SK-N-SH (cell line): ENCODE measurements around the gene ADPRH. TPM values are rescaled to one million over a fixed set of nuclear protein-coding genes. Genes with fewer than 3 reads are reported as not detected.

ENCODE experiments used
- CTCF ChIA-PET: fragments of 300-600, 350-600 bp; formaldehyde crosslinking; extraction: SDS; loops from one replicate; lab custom pipeline; 2021; lab: Yijun Ruan, JAX
- POLR2A ChIA-PET: fragments of 350-600 bp; sonication (Branson Sonifier 250); formaldehyde crosslinking; extraction: SDS; loops from one replicate; lab custom pipeline; 2020; ENCODE audit warnings: antibody characterized with exemption, inconsistent platforms; lab: Yijun Ruan, JAX
- DNase-seq: peaks from one replicate; pipeline ENCODE4 v3.0.0; 2012
- H2AFZ ChIP-seq: fragments of 200-600 bp; sonication (generic); 2 replicates; pipeline ENCODE4 v1.8.1; 2016; ENCODE audit warnings: antibody characterized with exemption, mild to moderate bottlenecking, low read depth
- H3F3A ChIP-seq: fragments of 200-600 bp; sonication (generic); replicated peaks from 2 replicates; pipeline ENCODE3; 2016; ENCODE audit warnings: antibody characterized with exemption, mild to moderate bottlenecking; ENCODE audit not compliant: insufficient read depth
- H3K27ac ChIP-seq, 2 experiments: fragments of 200-500 bp in 1 of 2; fragments of 200-600 bp in 1 of 2; sonication (Bioruptor generic) in 1 of 2; sonication (generic), shearing (Covaris generic) in 1 of 2; 2 replicates each; pipeline versions ENCODE4 v1.5.1 to v1.6.1; 2014 to 2016; ENCODE audit warnings: low read depth in 2 of 2, inconsistent platforms in 1 of 2, low read length in 1 of 2, mild to moderate bottlenecking in 1 of 2, mixed read lengths in 1 of 2
- H3K27me3 ChIP-seq: fragments of 200-600 bp; sonication (generic), shearing (Covaris generic); 2 replicates; pipeline ENCODE4 v1.6.1; 2016; ENCODE audit warnings: mixed run types; ENCODE audit not compliant: insufficient read depth
- H3K36me3 ChIP-seq, 2 experiments: fragments of 200-500 bp in 1 of 2; fragments of 200-600 bp in 1 of 2; sonication (Bioruptor generic) in 1 of 2; sonication (generic) in 1 of 2; replicated peaks in 1 of 2; 2 replicates each; pipeline versions ENCODE3 to v1.5.1; 2014 to 2016; ENCODE audit warnings: low read length in 1 of 2, mild to moderate bottlenecking in 1 of 2; ENCODE audit not compliant: insufficient read depth in 2 of 2, control insufficient read depth in 1 of 2
- H3K4me1 ChIP-seq, 2 experiments: fragments of 200-500 bp in 1 of 2; fragments of 200-600 bp in 1 of 2; sonication (Bioruptor generic) in 1 of 2; sonication (generic), shearing (Covaris generic) in 1 of 2; 2 replicates each; pipeline versions ENCODE4 v1.5.1 to v1.6.1; 2014 to 2016; ENCODE audit warnings: low read depth in 1 of 2, low read length in 1 of 2, mixed run types in 1 of 2; ENCODE audit not compliant: insufficient read depth in 2 of 2, control insufficient read depth in 1 of 2
- H3K4me2 ChIP-seq: fragments of 200-600 bp; sonication (generic), shearing (Covaris generic); 2 replicates; pipeline ENCODE4 v1.6.1; 2017; ENCODE audit warnings: mixed run types
- H3K4me3 ChIP-seq, 2 experiments: fragments of 200-500 bp in 1 of 2; fragments of 200-600 bp in 1 of 2; sonication (Bioruptor generic) in 1 of 2; sonication (generic), shearing (Covaris generic) in 1 of 2; 2 replicates each; pipeline versions ENCODE4 v1.5.1 to v1.8.1; 2014 to 2016; ENCODE audit warnings: low read depth in 2 of 2, inconsistent platforms in 1 of 2, low read length in 1 of 2, mild to moderate bottlenecking in 1 of 2, mixed read lengths in 1 of 2, moderate library complexity in 1 of 2
- H3K79me2 ChIP-seq: fragments of 200-600 bp; sonication (generic); 2 replicates; pipeline ENCODE4 v1.8.1; 2017; ENCODE audit warnings: mild to moderate bottlenecking; ENCODE audit not compliant: insufficient read depth
- H3K9ac ChIP-seq: fragments of 200-600 bp; sonication (generic); 2 replicates; pipeline ENCODE4 v1.6.1; 2017; ENCODE audit warnings: mixed run types
- H3K9me2 ChIP-seq: fragments of 200-600 bp; sonication (generic); 2 replicates; pipeline ENCODE4 v1.6.1; 2017; ENCODE audit warnings: mixed run types
- H3K9me3 ChIP-seq: fragments of 200-600 bp; sonication (generic); 2 replicates; pipeline ENCODE4 v1.6.1; 2017; ENCODE audit warnings: mixed run types, mild to moderate bottlenecking, moderate library complexity
- H4K20me1 ChIP-seq: fragments of 200-600 bp; sonication (generic); 2 replicates; pipeline ENCODE4 v1.6.1; 2017; ENCODE audit warnings: mild to moderate bottlenecking, mixed run types; ENCODE audit not compliant: insufficient read depth
- CHD2 ChIP-seq: fragments of 150-350 bp; IDR thresholded peaks from 2 replicates; pipeline ENCODE4 v1.6.1; 2018; ENCODE audit warnings: low read length; ENCODE audit not compliant: partially characterized antibody
- EP300 ChIP-seq, 2 experiments: IDR thresholded peaks; 2 replicates each; pipeline versions ENCODE4 v1.4.0 to v1.6.1; 2012; ENCODE audit warnings: borderline replicate concordance in 1 of 2, low read depth in 1 of 2, low read length in 1 of 2
- EZH2phosphoT487 ChIP-seq: fragments of 200-600 bp; sonication (generic); IDR thresholded peaks from 2 replicates; pipeline ENCODE4 v1.6.1; 2017; ENCODE audit warnings: low read depth, mixed run types, mild to moderate bottlenecking, antibody characterized with exemption, moderate library complexity, borderline replicate concordance
- FOSL2 ChIP-seq: IDR thresholded peaks from 2 replicates; pipeline ENCODE4 v1.4.0; 2012; ENCODE audit warnings: low read depth, mild to moderate bottlenecking, moderate library complexity, borderline replicate concordance
- FOXJ3 ChIP-seq: sonication (generic); formaldehyde crosslinking; IDR thresholded peaks from 2 replicates; pipeline ENCODE4 v1.5.1; 2020; ENCODE audit warnings: mild to moderate bottlenecking, missing genetic modification reagents
- FOXM1 ChIP-seq: IDR thresholded peaks from 2 replicates; pipeline ENCODE4 v1.4.0; 2012; ENCODE audit warnings: low read depth, mild to moderate bottlenecking
- GABPA ChIP-seq: IDR thresholded peaks from 2 replicates; pipeline ENCODE4 v1.4.0; 2012; ENCODE audit warnings: low read depth, mild to moderate bottlenecking
- IRF3 ChIP-seq: fragments of 150-350 bp; IDR thresholded peaks from 2 replicates; pipeline ENCODE4 v1.6.1; 2016; ENCODE audit warnings: mild to moderate bottlenecking, low read depth, low read length
- JUND ChIP-seq: IDR thresholded peaks from 2 replicates; pipeline ENCODE4 v1.4.0; 2012
- MAX ChIP-seq: IDR thresholded peaks from 2 replicates; pipeline ENCODE4 v1.4.0; 2012; ENCODE audit warnings: low read depth
- MEF2A ChIP-seq: IDR thresholded peaks from 2 replicates; pipeline ENCODE4 v1.4.0; 2012; ENCODE audit warnings: low read depth, borderline replicate concordance
- PBX3 ChIP-seq: IDR thresholded peaks from 2 replicates; pipeline ENCODE4; 2012
- RAD21 ChIP-seq: IDR thresholded peaks from 2 replicates; pipeline ENCODE4 v1.6.1; 2012; ENCODE audit warnings: mild to moderate bottlenecking, low read length
- RCOR1 ChIP-seq: fragments of 150-350 bp; IDR thresholded peaks from 2 replicates; pipeline ENCODE4 v1.6.1; 2017; ENCODE audit warnings: antibody characterized with exemption, low read length
- REST ChIP-seq: IDR thresholded peaks from 2 replicates; pipeline ENCODE4 v1.6.1; 2012; ENCODE audit warnings: mild to moderate bottlenecking, low read depth, low read length, moderate library complexity
- RXRA ChIP-seq: IDR thresholded peaks from 2 replicates; pipeline ENCODE4 v1.4.0; 2012; ENCODE audit warnings: low read depth, mild to moderate bottlenecking, borderline replicate concordance
- TEAD4 ChIP-seq: IDR thresholded peaks from 2 replicates; pipeline ENCODE4 v1.4.0; 2012; ENCODE audit warnings: mild to moderate bottlenecking, borderline replicate concordance; ENCODE audit not compliant: insufficient read depth
- WGBS: methylation state at CpG from one replicate; pipeline ENCODE4 v1.1.6; 2017; ENCODE audit warnings: low lambda C conversion rate; 5-methylcytosine and 5-hydroxymethylcytosine counted together
- polyA plus RNA-seq, 3 experiments: library from polyadenylated mRNA; depleted of rRNA; stranded (reverse); fragments of >200 nt; gene quantifications; 2 replicates each; pipeline ENCODE4 v1.2.3, GENCODE V29; 2012

Gene ADPRH
- 0.08 TPM in 1 of 2 replicates, not detected in the other for polyA plus RNA-seq (2012; rRNA removed)
- polyA plus RNA-seq (2012; cell fraction: cytosol; rRNA removed): 0.03 TPM in 2 replicates
- polyA plus RNA-seq (2012; cell fraction: nucleus; rRNA removed): not detected in 2 replicates

GRCh38 chr3:119579366-119580066, at the start of gene ADPRH:
Gene ADPRH, plus strand, starts transcription at chr3:119579492. Its CDS starts 2,678 bp downstream, at chr3:119582170.
- H3K27me3 ChIP-seq: no peaks in the 10 kb centered on the region
- TF ChIP-seq CHD2 (peak; percentile 60), EP300 (IDR thresholded peaks at IDR 0.05; ENCODE audit: borderline replicate concordance in 1 of 2, low read depth in 1 of 2, low read length in 1 of 2) (no peak)
- TF ChIP-seq, all 33 proteins: peak for 1
- Histone ChIP-seq H3K4me1 (no peaks in the 10 kb centered on the region; a peak in 1 of 4 replicates), H3K36me3 (no peaks in the 10 kb centered on the region), H3K9me2 (no peaks in the 10 kb centered on the region), H3K9me3 (no peaks in the 10 kb centered on the region), H3K9ac (no peak within 1 kb of the TSS), H3K4me3 (peak within 1 kb of the TSS in 1 of 2 experiments; percentile 37; a peak in 2 of 4 replicates), H3K4me2 (peak within 1 kb of the TSS; percentile 41; the same call in 1 of the 2 replicates), H2AFZ (peak within 1 kb of the TSS; percentile 41; the same call in 1 of the 2 replicates), H3F3A (no peaks in the 10 kb centered on the region), H3K27ac (no peak within 1 kb of the TSS; a peak in 1 of 4 replicates), H3K79me2 (no peaks in the 10 kb centered on the region), H4K20me1 (no peaks in the 10 kb centered on the region)
- peak; percentile 77 for DNase-seq
- CTCF ChIA-PET: no interaction called here
- POLR2A ChIA-PET: interaction anchor here (1.0 kb wide), 1 partner anchor 81 kb away, joined by 3 read pairs; the partner anchor contains the start of gene TIMMDC1
- 55% methylated on average over 25 of the region's 68 CpGs for WGBS

- Histone ChIP-seq H3K4me1 (no peaks in the 10 kb centered on the region; a peak in 1 of 4 replicates), H3K27me3 (no peaks in the 10 kb centered on the region), H4K20me1 (no peaks in the 10 kb centered on the region), H3K36me3 (peaks cover 9 to 11% of the 10 kb centered on the region in 2 experiments), H3K9me2 (no peaks in the 10 kb centered on the region), H3K4me3 (no peak overlapping the region), H3K79me2 (no peaks in the 10 kb centered on the region), H2AFZ (no peak overlapping the region), H3K9ac (no peak overlapping the region), H3K9me3 (no peaks in the 10 kb centered on the region), H3K27ac (peak overlapping the region; percentile 7 to 53; a peak in 2 of 4 replicates), H3F3A (no peaks in the 10 kb centered on the region), H3K4me2 (no peak overlapping the region)
- ChIA-PET POLR2A (no interaction called here), CTCF (interaction anchor here (1.2 kb wide), 1 partner anchor 151 kb away, joined by 5 read pairs; no protein-coding TSS in a partner anchor)
- no peak for DNase-seq
- TF ChIP-seq JUND (peak; percentile 24; the same call in 1 of the 2 replicates), RAD21 (no peak), PBX3 (peak; percentile 38), MEF2A (no peak), EZH2phosphoT487 (no peak), MAX (no peak), RXRA (no peak), REST (no peak), FOXM1 (no peak), TEAD4 (0 out of 2 replicates have a peak, but pooled peaks have one; percentile 19), GABPA (no peak), EP300 (IDR thresholded peaks at IDR 0.05; ENCODE audit: borderline replicate concordance in 1 of 2, low read depth in 1 of 2, low read length in 1 of 2) (no peak), RCOR1 (no peak), FOSL2 (peak; percentile 19; the same call in 1 of the 2 replicates), FOXJ3 (CRISPR knock-in tag) (no peak), IRF3 (no peak)
Observed at GRCh38 chr3:119529883-119530282, 49.4 kb upstream of the ADPRH start.
